ENCODE results near the gene SHC4. TPM values are rescaled to one million over a fixed set of nuclear protein-coding genes. Genes with fewer than 3 reads are reported as not detected.
A peak's percentile ranks its signal among the peaks of the same experiment; 100 is the strongest.

The SHC4 gene
- polyA plus RNA-seq, 3 donors = 0.09 TPM; not detected in 2

GRCh38 chr15:48798319-48798718 lies 165.4 kb downstream of the SHC4 start:
- WGBS (ENCODE audit: insufficient coverage) = no CpG with 5 or more reads among the region's 1 CpG
- Mint-ChIP-seq H3K4me3 (no peak overlapping the region), H3K27ac (no peak overlapping the region), H3K4me1 (peaks cover 21% of the 10 kb centered on the region), H3K27me3 (ENCODE audit: low read depth in 3 of 3) (no peaks in the 10 kb centered on the region), H3K9me3 (no peaks in the 10 kb centered on the region), H3K36me3 (peaks cover 6 to 13% of the 10 kb centered on the region in 2 donors)
- no peak for TF ChIP-seq CTCF (IDR thresholded peaks at IDR 0.05)
- H3K4me2 ChIP-seq (replicated peaks; ENCODE audit: extremely low read depth, low read length, poor library complexity, severe bottlenecking) = no peak overlapping the region
- peaks cover 33% of the 10 kb centered on the region for H3K79me2 ChIP-seq (ENCODE audit: insufficient read depth, low read length)
- peak overlapping the region in 1 of 2 donors; percentile 22 for H3K27ac ChIP-seq (ENCODE audit: low read depth in 1 of 2, low read length in 2 of 2)
- DNase-seq = no peak
- H3K9me3 ChIP-seq (replicated peaks in 1 of 2; ENCODE audit: control insufficient read depth in 1 of 2, insufficient read depth in 1 of 2, low read length in 2 of 2) = no peaks in the 10 kb centered on the region
- H3K4me1 ChIP-seq (ENCODE audit: control insufficient read depth in 1 of 2, insufficient read depth in 2 of 2, low read length in 2 of 2) = peaks cover 8 to 22% of the 10 kb centered on the region in 2 donors
- intact Hi-C loops (cut with micrococcal nuclease) = no loop called here
- H3K36me3 ChIP-seq (replicated peaks in 1 of 2; ENCODE audit: control insufficient read depth in 1 of 2, insufficient read depth in 2 of 2, low read length in 2 of 2) = peaks cover 7% of the 10 kb centered on the region in 2 donors
- H3K9ac ChIP-seq (ENCODE audit: insufficient read depth, low read length, poor library complexity, severe bottlenecking) = no peak overlapping the region
- no peaks in the 10 kb centered on the region for H3K27me3 ChIP-seq (ENCODE audit: control insufficient read depth in 2 of 2, insufficient read depth in 2 of 2, low read length in 2 of 2)
- no peaks in the 10 kb centered on the region for H4K20me1 ChIP-seq (ENCODE audit: insufficient read depth, low read length)
- H2AFZ ChIP-seq (ENCODE audit: insufficient read depth, low read depth, low read length, poor library complexity, severe bottlenecking) = no peak overlapping the region
- no peak overlapping the region for H3K4me3 ChIP-seq (replicated peaks in 1 of 3; ENCODE audit: low read depth in 2 of 3, low read length in 3 of 3)

DNA sequence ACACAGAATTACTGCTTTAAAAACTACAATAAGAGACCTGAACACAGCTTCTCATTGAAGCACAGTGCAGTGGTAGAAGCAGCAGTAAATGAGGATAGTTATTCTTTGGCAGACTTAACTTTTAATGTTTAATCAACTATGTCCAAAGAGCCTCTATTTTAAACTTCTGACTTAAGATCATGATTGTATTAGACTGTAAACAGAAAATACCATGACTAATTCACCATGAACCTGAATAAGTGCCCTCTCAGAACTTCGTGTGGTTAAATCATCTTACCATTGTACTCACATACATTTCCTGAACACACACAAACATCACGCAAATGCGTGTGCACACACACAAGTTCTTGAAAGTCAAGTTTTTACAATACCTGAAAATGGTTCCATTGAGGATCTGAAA lies 166.8 kb downstream of the SHC4 start:
- Histone ChIP-seq H3K9ac (ENCODE audit: insufficient read depth, low read length, poor library complexity, severe bottlenecking) (no peak overlapping the region), H3K9me3 (replicated peaks in 1 of 2; ENCODE audit: control insufficient read depth in 1 of 2, insufficient read depth in 1 of 2, low read length in 2 of 2) (no peaks in the 10 kb centered on the region), H4K20me1 (ENCODE audit: insufficient read depth, low read length) (no peaks in the 10 kb centered on the region), H3K4me2 (replicated peaks; ENCODE audit: extremely low read depth, low read length, poor library complexity, severe bottlenecking) (no peak overlapping the region), H3K36me3 (replicated peaks in 1 of 2; ENCODE audit: control insufficient read depth in 1 of 2, insufficient read depth in 2 of 2, low read length in 2 of 2) (peaks cover 13 to 14% of the 10 kb centered on the region in 2 donors), H3K4me1 (ENCODE audit: control insufficient read depth in 1 of 2, insufficient read depth in 2 of 2, low read length in 2 of 2) (peaks cover 8 to 22% of the 10 kb centered on the region in 2 donors), H3K27me3 (ENCODE audit: control insufficient read depth in 2 of 2, insufficient read depth in 2 of 2, low read length in 2 of 2) (no peaks in the 10 kb centered on the region), H3K27ac (ENCODE audit: low read depth in 1 of 2, low read length in 2 of 2) (peak overlapping the region in 1 of 2 donors; percentile 59), H2AFZ (ENCODE audit: insufficient read depth, low read depth, low read length, poor library complexity, severe bottlenecking) (peak overlapping the region; percentile 4), H3K4me3 (replicated peaks in 1 of 3; ENCODE audit: low read depth in 2 of 3, low read length in 3 of 3) (no peak overlapping the region), H3K79me2 (ENCODE audit: insufficient read depth, low read length) (peaks cover 28% of the 10 kb centered on the region)
- no peak for TF ChIP-seq CTCF (IDR thresholded peaks at IDR 0.05)
- Mint-ChIP-seq H3K4me3 (no peak overlapping the region), H3K27me3 (ENCODE audit: low read depth in 3 of 3) (no peaks in the 10 kb centered on the region), H3K36me3 (peaks cover 16 to 24% of the 10 kb centered on the region in 2 donors), H3K4me1 (peaks cover 21% of the 10 kb centered on the region), H3K27ac (peak overlapping the region in 1 of 7 donors; percentile 10), H3K9me3 (no peaks in the 10 kb centered on the region)
- intact Hi-C loops (cut with micrococcal nuclease) = no loop called here
- no CpG with 5 or more reads among the region's 3 CpGs for WGBS (ENCODE audit: insufficient coverage)
- no peak for DNase-seq

Data from CD14-positive monocyte (primary cell).